WI38 (cell line): ENCODE results near the gene SLF1.

Experiments
- H3K4me3 ChIP-seq: 2 replicates; pipeline ENCODE4 v1.5.1; 2011; ENCODE audit warnings: low read depth, mild to moderate bottlenecking, control low read depth, low read length
- CTCF ChIP-seq: IDR thresholded peaks from 2 replicates; pipeline ENCODE4 v1.5.1; 2012; ENCODE audit warnings: low read depth, mild to moderate bottlenecking, control low read depth, low read length

Gene SLF1

GRCh38 chr5:94614156-94614805 is 4.2 kb upstream of the SLF1 start:
- no peak overlapping the region for H3K4me3 ChIP-seq
- no peak for TF ChIP-seq CTCF

- TF ChIP-seq CTCF: no peak
- no peak overlapping the region for H3K4me3 ChIP-seq
These were observed 2.6 kb upstream of the SLF1 start for GRCh38 chr5:94615862-94616261.

GRCh38 chr5:94618029-94618492 is 408 bp upstream of the SLF1 start:
- no peak for TF ChIP-seq CTCF

GRCh38 chr5:94620256-94620655 is 1.8 kb downstream of the SLF1 start:
- TF ChIP-seq CTCF: no peak
- no peak overlapping the region for H3K4me3 ChIP-seq

More at GRCh38 chr5:94618029-94618492, 408 bp upstream of the SLF1 start:
- H3K4me3 ChIP-seq: peak overlapping the region; percentile 92

- no peak for TF ChIP-seq CTCF
- H3K4me3 ChIP-seq: no peak overlapping the region
These were observed 3.3 kb downstream of the SLF1 start for GRCh38 chr5:94621763-94622162.

GRCh38 chr5:94623011-94623410 is 4.5 kb downstream of the SLF1 start:
- H3K4me3 ChIP-seq: no peak overlapping the region
- no peak for TF ChIP-seq CTCF

GRCh38 chr5:94623877-94624276 is 5.4 kb downstream of the SLF1 start:
- no peak overlapping the region for H3K4me3 ChIP-seq
- no peak for TF ChIP-seq CTCF
